IMR-90 (cell line): Measurements from ENCODE around the gene JSRP1. TPM values are rescaled to one million over a fixed set of nuclear protein-coding genes. Genes with fewer than 3 reads are reported as not detected.

ENCODE experiments used
- MAFK ChIP-seq: IDR thresholded peaks from 2 replicates; pipeline ENCODE4 v1.6.1; 2012; ENCODE audit warnings: low read depth, low read length, improper control_type of control experiment
- MXI1 ChIP-seq: IDR thresholded peaks from 2 replicates; pipeline ENCODE4 v1.6.1; 2012; ENCODE audit warnings: low read depth, mild to moderate bottlenecking, low read length, moderate library complexity, borderline replicate concordance
- RCOR1 ChIP-seq: IDR thresholded peaks from 2 replicates; pipeline ENCODE4 v1.6.1; 2012; ENCODE audit warnings: mild to moderate bottlenecking, low read length, improper control_type of control experiment; ENCODE audit not compliant: insufficient replicate concordance
- RFX5 ChIP-seq: IDR thresholded peaks from 2 replicates; pipeline ENCODE4 v1.8.0; 2012; ENCODE audit warnings: low read depth, mild to moderate bottlenecking, low read length, moderate library complexity
- polyA plus RNA-seq, 3 experiments: library from polyadenylated mRNA; depleted of rRNA; stranded (reverse); fragments of >200 nt; gene quantifications; 2 replicates each; pipeline ENCODE4 v1.2.3, GENCODE V29; 2012; ENCODE audit warnings: low replicate concordance in 1 of 3
- total RNA-seq: library from RNA; depleted of rRNA; stranded (reverse); fragments of >200 nt; gene quantifications from 2 replicates; pipeline ENCODE4 v1.2.3, GENCODE V29; 2012
- TF ChIP-seq, protein P1 (sequence below): fragments of 150-350 bp; IDR thresholded peaks from 2 replicates; pipeline ENCODE4 v1.6.1; 2017; ENCODE audit warnings: mild to moderate bottlenecking, antibody characterized with exemption, low read length, low read depth

JSRP1 gene
- total and polyA plus RNA-seq, 2 of the 4 experiments (the other 2 are of a cell fraction) = not detected

DNA sequence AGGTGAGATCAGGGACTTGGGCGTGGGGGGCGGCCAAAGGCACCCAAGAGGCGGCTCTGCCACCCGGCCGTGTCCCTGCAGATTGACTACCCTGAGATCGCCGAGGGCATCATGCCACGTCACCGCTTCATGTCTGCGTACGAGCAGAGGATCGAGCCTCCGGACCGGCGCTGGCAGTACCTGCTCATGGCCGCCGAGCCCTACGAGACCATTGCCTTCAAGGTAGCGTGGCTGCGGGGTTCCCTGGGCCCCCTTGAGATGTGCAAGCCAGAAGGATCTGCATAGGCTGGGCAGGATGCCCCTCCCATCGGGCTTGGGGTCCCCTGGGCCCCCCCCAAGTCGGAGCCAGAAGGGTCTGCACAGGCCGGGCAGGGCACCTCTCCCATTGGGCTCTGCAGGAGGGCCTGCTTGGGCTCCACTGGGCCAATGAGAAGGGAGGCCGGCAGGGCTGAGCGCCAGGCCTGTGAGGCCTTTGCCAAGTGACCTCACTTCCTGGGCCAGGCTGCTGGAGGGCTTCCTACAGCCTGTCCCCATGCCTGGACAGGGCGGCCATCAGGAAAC, 9.3 kb downstream of the JSRP1 start (continued):
- TF ChIP-seq, protein P1, sequence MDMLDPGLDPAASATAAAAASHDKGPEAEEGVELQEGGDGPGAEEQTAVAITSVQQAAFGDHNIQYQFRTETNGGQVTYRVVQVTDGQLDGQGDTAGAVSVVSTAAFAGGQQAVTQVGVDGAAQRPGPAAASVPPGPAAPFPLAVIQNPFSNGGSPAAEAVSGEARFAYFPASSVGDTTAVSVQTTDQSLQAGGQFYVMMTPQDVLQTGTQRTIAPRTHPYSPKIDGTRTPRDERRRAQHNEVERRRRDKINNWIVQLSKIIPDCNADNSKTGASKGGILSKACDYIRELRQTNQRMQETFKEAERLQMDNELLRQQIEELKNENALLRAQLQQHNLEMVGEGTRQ = no peak
- TF ChIP-seq RFX5 (no peak), MXI1 (no peak), RCOR1 (no peak), MAFK (no peak)
